ENCODE measurements around the gene SNRNP70. TPM values are rescaled to one million over a fixed set of nuclear protein-coding genes. Genes with fewer than 3 reads are reported as not detected.

SNRNP70 gene
- total RNA-seq, 1 donor from 2014 or later, result 403 TPM

GRCh38 chr19:49117677-49118564, 32.7 kb downstream of the SNRNP70 start:
- Mint-ChIP-seq H3K27me3 (ENCODE audit: low read depth) (peaks cover 18% of the 10 kb centered on the region), H3K27ac (peak overlapping the region; percentile 91), H3K36me3 (no peaks in the 10 kb centered on the region), H3K4me3 (peak overlapping the region; percentile 76), H3K9me3 (no peaks in the 10 kb centered on the region), H3K4me1 (peaks cover 36% of the 10 kb centered on the region)
- no peak for TF ChIP-seq CTCF (IDR thresholded peaks at IDR 0.05; ENCODE audit: unreplicated experiment)
- DNase-seq (ENCODE audit: low spot score in 2 of 2, unreplicated experiment in 2 of 2), result no peak

GRCh38 chr19:49118565-49119410, 33.5 kb downstream of the SNRNP70 start, which contains the start of gene C19orf73:
C19orf73 (minus strand) TSS chr19:49119143; CDS start chr19:49119022, 121 bp downstream.
- no peak for TF ChIP-seq CTCF (IDR thresholded peaks at IDR 0.05; ENCODE audit: unreplicated experiment)
- no peaks in the 10 kb centered on the region for H3K9me3 Mint-ChIP-seq
- peaks cover 31% of the 10 kb centered on the region for H3K4me1 Mint-ChIP-seq
- no peaks in the 10 kb centered on the region for H3K36me3 Mint-ChIP-seq
- peaks cover 23% of the 10 kb centered on the region for H3K27me3 Mint-ChIP-seq (ENCODE audit: low read depth)
- H3K4me3 Mint-ChIP-seq, result peak within 1 kb of the TSS; percentile 76
- DNase-seq (ENCODE audit: low spot score in 2 of 2, unreplicated experiment in 2 of 2), result peak; percentile 93 to 97
- H3K27ac Mint-ChIP-seq, result peak within 1 kb of the TSS; percentile 91

GRCh38 chr19:49119411-49120324, 34.4 kb downstream of the SNRNP70 start, which contains the start of gene PPFIA3:
PPFIA3 (plus strand) TSS chr19:49119544; CDS start chr19:49127874, 8,330 bp downstream.
- H3K4me1 Mint-ChIP-seq, result peaks cover 28% of the 10 kb centered on the region
- peak within 1 kb of the TSS; percentile 76 for H3K4me3 Mint-ChIP-seq
- TF ChIP-seq CTCF (IDR thresholded peaks at IDR 0.05; ENCODE audit: unreplicated experiment), result no peak
- H3K36me3 Mint-ChIP-seq, result no peaks in the 10 kb centered on the region
- DNase-seq (ENCODE audit: low spot score in 2 of 2, unreplicated experiment in 2 of 2), result peak in 1 of 2 experiments; percentile 78
- peaks cover 26% of the 10 kb centered on the region for H3K27me3 Mint-ChIP-seq (ENCODE audit: low read depth)
- peak within 1 kb of the TSS; percentile 91 for H3K27ac Mint-ChIP-seq
- H3K9me3 Mint-ChIP-seq, result no peaks in the 10 kb centered on the region

- H3K4me3 Mint-ChIP-seq, result peak overlapping the region; percentile 37
Observed at GRCh38 chr19:49120325-49120683, 35.1 kb downstream of the SNRNP70 start.

More at GRCh38 chr19:49120325-49120683, 35.1 kb downstream of the SNRNP70 start:
- H3K9me3 Mint-ChIP-seq, result no peaks in the 10 kb centered on the region
- no peak overlapping the region for H3K27ac Mint-ChIP-seq
- no peak for TF ChIP-seq CTCF (IDR thresholded peaks at IDR 0.05; ENCODE audit: unreplicated experiment)
- DNase-seq (ENCODE audit: low spot score in 2 of 2, unreplicated experiment in 2 of 2), result no peak
- peaks cover 23% of the 10 kb centered on the region for H3K4me1 Mint-ChIP-seq
- no peaks in the 10 kb centered on the region for H3K36me3 Mint-ChIP-seq
- H3K27me3 Mint-ChIP-seq (ENCODE audit: low read depth), result peaks cover 28% of the 10 kb centered on the region

Measured in mesothelial cell of epicardium (in vitro differentiated cells).